ENCODE results near the gene TAF1L. TPM values are rescaled to one million over a fixed set of nuclear protein-coding genes. Genes with fewer than 3 reads are reported as not detected.
A peak's percentile ranks its signal among the peaks of the same experiment; 100 is the strongest.

TAF1L gene
- total RNA-seq, 1 donor from 2014 or later: not detected

DNA sequence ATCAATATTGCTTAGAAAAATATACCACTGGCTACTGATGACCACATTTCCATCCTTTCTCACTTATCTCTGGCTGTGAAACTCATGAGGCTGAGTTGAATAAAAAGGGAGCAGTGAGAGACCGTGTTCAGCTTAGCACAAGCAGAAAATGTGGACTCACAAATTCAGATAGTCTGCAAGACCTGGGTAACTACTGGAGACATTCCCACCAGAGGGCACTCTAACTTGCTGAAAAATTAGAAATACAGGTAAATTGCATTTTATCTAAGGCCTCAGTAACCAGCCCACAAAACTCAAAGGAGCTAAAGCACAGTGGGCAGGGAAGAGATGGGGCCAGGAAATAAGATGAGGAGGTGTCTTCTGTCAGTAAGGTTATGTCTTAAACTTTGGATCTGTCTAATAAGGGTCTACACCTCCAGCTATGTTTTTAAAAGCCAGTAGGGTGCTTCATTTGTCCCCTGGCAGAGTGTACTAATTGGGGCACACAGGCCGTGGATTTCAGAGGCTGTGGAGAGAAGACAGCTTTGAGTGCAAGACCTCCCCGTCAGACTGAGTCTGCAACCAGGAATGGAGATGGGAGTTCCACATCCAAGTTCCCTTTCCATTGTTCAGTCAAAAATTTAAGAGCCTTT is 53.8 kb downstream of the TAF1L start:
- no peak for DNase-seq
- Mint-ChIP-seq H3K36me3 (ENCODE audit: low read depth) (no peaks in the 10 kb centered on the region), H3K27ac (no peak overlapping the region), H3K4me3 (no peak overlapping the region), H3K27me3 (peaks cover 27% of the 10 kb centered on the region), H3K4me1 (no peaks in the 10 kb centered on the region), H3K9me3 (no peaks in the 10 kb centered on the region)
- POLR2A ChIA-PET: no interaction called here
- CTCF ChIA-PET: interaction anchor here (1.1 to 12.2 kb wide), 11 partner anchors 7 to 645 kb away, joined by 3 to 440 read pairs (median 4); partner anchors contain the start of gene ACO1
- peak; percentile 47 for ATAC-seq (ENCODE audit: low read depth)
- TF ChIP-seq, protein P1, sequence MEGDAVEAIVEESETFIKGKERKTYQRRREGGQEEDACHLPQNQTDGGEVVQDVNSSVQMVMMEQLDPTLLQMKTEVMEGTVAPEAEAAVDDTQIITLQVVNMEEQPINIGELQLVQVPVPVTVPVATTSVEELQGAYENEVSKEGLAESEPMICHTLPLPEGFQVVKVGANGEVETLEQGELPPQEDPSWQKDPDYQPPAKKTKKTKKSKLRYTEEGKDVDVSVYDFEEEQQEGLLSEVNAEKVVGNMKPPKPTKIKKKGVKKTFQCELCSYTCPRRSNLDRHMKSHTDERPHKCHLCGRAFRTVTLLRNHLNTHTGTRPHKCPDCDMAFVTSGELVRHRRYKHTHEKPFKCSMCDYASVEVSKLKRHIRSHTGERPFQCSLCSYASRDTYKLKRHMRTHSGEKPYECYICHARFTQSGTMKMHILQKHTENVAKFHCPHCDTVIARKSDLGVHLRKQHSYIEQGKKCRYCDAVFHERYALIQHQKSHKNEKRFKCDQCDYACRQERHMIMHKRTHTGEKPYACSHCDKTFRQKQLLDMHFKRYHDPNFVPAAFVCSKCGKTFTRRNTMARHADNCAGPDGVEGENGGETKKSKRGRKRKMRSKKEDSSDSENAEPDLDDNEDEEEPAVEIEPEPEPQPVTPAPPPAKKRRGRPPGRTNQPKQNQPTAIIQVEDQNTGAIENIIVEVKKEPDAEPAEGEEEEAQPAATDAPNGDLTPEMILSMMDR (IDR thresholded peaks at IDR 0.05): no peak
- intact Hi-C loops (cut with micrococcal nuclease): loop anchor here (1.0 kb wide), 1 partner anchor 387 kb away; no protein-coding TSS in a partner anchor

DNA sequence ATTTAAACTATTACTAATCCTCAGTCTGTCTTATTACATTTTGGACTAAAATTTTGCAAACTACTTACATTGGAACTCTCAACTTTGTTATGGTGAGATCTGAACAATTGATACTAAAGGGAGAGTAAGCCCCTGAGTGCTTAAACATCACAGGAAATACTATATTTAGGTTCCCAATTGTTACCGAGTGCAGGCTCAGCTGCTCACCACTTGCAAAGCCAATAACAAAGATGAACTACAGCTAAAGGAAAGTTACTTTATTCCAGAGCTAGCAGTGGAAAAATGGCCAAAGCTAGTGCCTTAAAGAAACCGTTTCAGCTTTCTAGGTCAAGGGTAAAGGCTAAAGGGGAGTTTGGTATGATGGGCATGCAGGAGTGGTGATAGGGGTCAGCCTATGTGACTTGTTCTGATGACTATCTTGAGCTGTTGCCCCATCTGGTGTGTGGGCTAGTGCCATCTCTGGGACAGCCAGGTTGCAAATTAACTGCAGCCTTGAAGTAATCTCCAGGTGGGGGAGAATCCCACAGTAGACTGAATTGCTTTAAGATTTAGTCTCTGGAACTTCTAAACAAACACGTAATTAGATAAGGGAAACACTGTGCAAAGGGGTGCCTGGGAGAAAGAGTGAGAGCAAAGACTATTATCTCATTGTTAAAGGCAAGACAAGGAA is 54.7 kb downstream of the TAF1L start:
- DNase-seq (no peak), ATAC-seq (ENCODE audit: low read depth) (no peak)
- no peak overlapping the region for H3K27ac Mint-ChIP-seq
- H3K27me3 Mint-ChIP-seq: peaks cover 24% of the 10 kb centered on the region
- ChIA-PET CTCF (interaction anchor here (1.1 to 12.2 kb wide), 15 partner anchors 8 to 646 kb away, joined by 3 to 440 read pairs (median 5); partner anchors contain the start of gene ACO1), POLR2A (interaction anchor here (1.5 kb wide), 1 partner anchor 202 kb away, joined by 3 read pairs; no protein-coding TSS in a partner anchor)
- no peaks in the 10 kb centered on the region for H3K9me3 Mint-ChIP-seq
- H3K4me3 Mint-ChIP-seq: no peak overlapping the region
- no peaks in the 10 kb centered on the region for H3K4me1 Mint-ChIP-seq
- intact Hi-C loops (cut with micrococcal nuclease): loop anchor here (1.0 kb wide), 1 partner anchor 388 kb away; no protein-coding TSS in a partner anchor
- TF ChIP-seq, protein P1 (IDR thresholded peaks at IDR 0.05): no peak
- no peaks in the 10 kb centered on the region for H3K36me3 Mint-ChIP-seq (ENCODE audit: low read depth)

DNA sequence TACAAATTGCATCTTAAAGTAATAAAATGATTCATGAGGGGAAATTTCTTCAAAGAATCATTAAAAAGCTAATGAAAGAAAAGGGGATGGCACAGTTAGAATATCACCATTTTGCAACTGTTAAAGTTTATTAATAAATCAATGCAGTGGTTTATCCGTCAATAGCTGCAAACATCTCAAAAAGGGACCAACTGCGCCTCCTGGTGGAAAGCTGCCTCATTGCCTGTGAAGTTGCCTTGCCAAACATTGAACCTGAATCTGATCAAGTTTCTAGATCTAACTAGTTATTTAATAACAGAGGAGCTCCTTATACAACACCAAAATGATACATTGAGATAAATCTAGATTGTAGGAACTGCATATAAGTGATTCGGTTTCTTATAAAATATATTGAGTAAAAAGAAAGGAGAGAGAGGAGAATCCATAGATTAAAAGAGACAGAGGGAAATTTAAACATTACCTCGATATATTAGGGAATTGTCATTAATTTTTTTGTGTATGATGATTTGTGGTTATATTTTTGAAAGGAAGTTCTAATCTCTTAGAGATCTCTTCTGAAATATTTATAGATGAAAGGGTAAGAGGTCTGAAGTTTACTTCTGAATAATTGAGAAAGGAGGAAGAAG is 55.6 kb downstream of the TAF1L start:
- peak; percentile 59 for DNase-seq
- ChIA-PET POLR2A (interaction anchor here (1.0 to 1.6 kb wide), 5 partner anchors 28 to 201 kb away, joined by 3 read pairs; partner anchors contain the start of genes ACO1, SMIM27 and TOPORS), CTCF (interaction anchor here (0.7 to 12.2 kb wide), 19 partner anchors 9 to 393 kb away, joined by 3 to 440 read pairs (median 6); partner anchors contain the start of genes ACO1 and RIGI)
- intact Hi-C loops (cut with micrococcal nuclease): loop anchor here (1.0 kb wide), 1 partner anchor 201 kb away; no protein-coding TSS in a partner anchor
- H3K27ac Mint-ChIP-seq: no peak overlapping the region
- H3K36me3 Mint-ChIP-seq (ENCODE audit: low read depth): no peaks in the 10 kb centered on the region
- H3K27me3 Mint-ChIP-seq: peaks cover 20% of the 10 kb centered on the region
- no peaks in the 10 kb centered on the region for H3K4me1 Mint-ChIP-seq
- no peaks in the 10 kb centered on the region for H3K9me3 Mint-ChIP-seq
- peak; percentile 64 for ATAC-seq (ENCODE audit: low read depth)
- TF ChIP-seq, protein P1 (IDR thresholded peaks at IDR 0.05): peak; percentile 97
- H3K4me3 Mint-ChIP-seq: no peak overlapping the region

Other genes with a start within 250 kb of the TAF1L start
- gene RIGI, start 109.5 kb downstream of the TAF1L start, total RNA-seq: 11.3 and 12.3 TPM in 2 replicates
- gene SMIM27, start 83.3 kb downstream of the TAF1L start, total RNA-seq: 15.9 and 17.1 TPM in 2 replicates
- 14.7 and 15.6 TPM in 2 replicates for gene TOPORS, start 83.1 kb downstream of the TAF1L start, total RNA-seq
- gene NDUFB6, start 62.5 kb downstream of the TAF1L start, total RNA-seq: 25.8 and 34.4 TPM in 2 replicates
- gene TMEM215, start 147.9 kb upstream of the TAF1L start, total RNA-seq: not detected in 2 replicates